Stimulated activated CD8-positive, alpha-beta memory T cell treated with anti-CD3 and anti-CD28 coated beads, Interleukin-12 subunit alpha, Interleukin-12 subunit beta, amount 100 ng/mL, for 1 hour (primary cell): Measurements from ENCODE around the gene SERBP1.
"Not testable (repeated sequence)": the region's sequence is repeated elsewhere in the genome, so short reads cannot be mapped to it uniquely, and the experiment has no call there.

Experiments
- DNase-seq: peaks from one replicate; pipeline ENCODE4 v3.0.0-alpha.2; 2020; ENCODE audit warnings: low read depth

Gene SERBP1

DNA sequence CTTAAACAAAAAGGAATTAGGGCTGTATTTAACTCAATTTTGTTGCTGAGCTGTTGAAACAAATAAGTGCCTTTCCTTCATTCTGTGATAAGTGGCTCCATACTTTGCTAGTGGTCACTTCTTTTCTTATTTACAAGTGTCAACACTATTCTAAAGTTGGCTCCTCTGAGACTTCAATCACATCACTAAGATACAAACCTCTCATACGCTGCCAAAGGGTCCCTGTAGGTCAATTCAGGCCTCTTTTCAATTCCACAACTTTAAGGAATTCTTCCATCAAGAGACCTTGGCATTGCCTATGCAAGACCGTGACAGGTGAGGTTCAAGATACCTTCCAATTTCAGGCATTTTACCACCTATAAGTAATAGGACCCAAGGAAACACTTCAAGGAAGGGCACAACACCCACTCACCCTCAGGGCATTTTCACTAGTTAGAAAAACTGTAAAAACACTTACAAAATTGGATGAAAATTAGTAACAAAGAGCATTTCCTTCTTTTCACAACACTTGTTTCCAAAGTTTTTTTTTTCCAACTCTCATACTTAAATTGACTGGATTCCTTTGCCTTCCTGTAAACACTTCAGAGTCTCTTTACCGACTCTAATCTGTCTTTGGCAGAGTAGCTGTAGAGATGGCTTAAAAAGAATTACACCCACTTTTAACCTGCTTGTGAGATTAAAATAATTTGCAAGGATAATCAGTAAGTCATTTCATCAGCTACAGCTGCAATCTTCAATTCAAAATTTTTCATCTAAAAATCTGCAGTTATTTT, 24.5 kb downstream of the SERBP1 start:
- no peak for DNase-seq

DNA sequence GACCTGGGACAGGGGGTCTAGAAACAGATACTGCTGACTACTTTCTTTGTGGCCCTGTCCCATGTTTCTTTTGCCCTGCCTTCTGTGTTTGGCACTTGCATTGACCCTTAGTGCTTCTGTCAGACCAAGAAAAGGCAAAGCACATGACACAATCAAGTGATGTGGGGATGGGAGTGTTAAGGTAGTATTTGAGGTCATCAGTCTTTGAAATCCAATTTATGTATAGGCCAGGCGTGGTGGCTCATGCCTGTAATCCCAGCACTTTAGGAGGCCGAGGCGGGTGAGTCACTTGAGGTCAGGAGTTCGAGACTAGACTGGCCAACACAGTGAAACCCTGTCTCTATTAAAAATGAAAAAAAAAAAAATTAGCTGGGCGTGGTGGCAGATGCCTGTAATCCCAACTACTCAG, 26.0 kb downstream of the SERBP1 start:
- DNase-seq = no peak

DNA sequence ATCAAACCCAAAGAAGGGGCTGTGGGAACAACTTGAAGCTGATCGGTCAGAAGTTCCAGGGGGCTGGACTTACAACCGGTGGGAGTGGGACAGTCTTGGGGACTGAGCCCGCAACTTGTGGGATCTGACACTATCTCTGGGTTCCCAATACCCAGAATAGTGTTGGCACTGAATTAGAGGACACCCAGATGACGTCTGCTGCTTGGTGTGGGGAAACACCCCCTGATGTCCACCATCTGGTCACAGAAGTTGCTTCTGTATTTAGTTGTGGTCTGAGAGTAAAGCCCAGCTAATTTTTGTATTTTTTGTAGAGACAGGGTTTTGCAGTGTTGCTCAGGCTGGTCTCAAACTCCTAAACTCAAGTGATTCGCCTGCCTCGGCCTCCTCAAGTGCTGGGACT, 28.8 kb downstream of the SERBP1 start:
- no peak for DNase-seq

DNA sequence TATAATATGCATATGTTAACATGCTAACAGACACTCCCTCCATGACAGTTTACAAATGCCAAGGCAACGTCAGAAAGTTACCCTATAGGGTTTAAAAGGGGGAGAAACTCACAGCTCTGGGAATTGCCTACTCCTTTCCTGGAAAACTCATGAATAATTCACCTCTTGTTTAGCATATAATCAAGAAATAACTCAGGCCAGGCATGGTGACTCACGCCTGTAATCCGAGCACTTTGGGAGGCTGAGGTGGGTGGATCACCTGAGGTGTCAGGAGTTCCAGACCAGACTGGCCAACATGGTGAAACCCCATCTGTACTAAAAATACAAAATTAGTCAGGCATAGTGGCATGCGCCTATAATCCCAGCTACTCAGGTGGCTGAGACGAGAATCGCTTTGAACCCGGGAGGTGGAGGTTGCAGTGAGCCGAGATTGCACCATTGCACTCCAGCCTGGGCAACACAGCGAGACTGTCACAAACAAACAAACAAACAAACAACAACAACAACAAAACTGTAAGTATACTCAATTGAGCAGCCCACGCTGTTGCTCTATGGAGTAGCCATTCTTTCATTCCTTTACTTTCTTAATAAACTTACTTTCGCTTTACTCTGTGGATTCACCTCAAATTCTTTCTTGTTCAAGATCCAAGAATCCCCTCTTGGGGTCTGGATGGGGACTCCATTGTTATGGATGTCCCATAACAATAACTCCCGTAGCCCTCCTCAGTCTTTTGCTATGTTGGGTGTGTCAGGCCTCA, 30.0 kb downstream of the SERBP1 start:
- DNase-seq = not testable (repeated sequence)

DNA sequence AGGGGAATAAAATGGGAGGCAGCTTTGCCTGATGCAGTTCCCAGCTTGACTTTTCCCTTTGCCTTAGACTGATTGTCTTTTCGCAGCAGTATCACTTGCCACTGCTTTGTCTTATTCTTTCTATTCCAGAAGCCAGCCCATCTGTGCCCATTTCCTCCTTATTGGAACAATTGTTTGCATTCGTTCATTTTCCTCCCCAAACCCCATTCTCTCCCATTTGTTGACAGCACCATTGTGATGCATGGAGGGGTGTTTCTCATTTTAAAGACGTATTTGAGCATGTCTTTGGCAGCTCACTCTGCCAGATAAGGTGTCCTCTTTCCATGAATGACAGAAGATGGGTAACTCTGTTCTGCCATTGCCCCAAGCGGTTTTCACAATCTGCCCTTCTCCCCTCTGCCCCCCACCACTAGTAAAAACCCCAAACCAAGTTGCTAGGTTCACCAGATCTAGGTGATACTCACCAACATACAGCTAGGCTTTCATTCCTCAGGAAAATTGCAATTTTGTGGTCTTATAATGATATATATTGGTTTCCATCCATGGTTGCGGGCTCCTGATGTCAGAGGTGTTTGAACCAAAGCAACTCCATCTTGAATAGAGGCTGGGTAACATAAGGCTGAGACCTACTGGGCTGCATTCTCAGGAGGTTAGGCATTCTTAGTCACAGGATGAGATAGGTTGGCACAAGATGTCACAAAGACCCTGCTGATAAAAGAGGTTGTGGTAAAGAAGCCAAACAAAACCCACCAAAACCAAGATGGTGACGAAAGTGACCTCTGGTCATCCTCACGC, 30.8 kb downstream of the SERBP1 start:
- DNase-seq = no peak

DNA sequence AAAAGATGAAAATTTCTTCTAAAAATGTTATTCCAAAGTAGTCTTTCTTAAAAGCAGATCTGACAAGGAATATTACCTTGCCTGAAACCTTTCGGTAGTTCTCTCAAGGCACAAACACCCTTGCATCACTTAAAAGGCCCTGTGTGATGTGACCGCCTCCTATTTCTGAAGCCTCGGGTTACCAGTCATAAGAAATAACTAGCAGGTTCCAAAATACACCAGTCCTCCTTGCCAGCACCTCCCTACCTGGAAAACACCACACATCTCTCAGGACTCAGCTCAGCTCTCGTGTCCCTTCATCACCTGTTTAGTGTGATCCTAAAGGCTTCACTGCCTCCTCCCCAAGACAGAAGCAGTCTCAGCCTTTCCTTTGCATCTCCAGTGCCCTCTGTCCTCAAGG, 35.7 kb downstream of the SERBP1 start:
- no peak for DNase-seq

DNA sequence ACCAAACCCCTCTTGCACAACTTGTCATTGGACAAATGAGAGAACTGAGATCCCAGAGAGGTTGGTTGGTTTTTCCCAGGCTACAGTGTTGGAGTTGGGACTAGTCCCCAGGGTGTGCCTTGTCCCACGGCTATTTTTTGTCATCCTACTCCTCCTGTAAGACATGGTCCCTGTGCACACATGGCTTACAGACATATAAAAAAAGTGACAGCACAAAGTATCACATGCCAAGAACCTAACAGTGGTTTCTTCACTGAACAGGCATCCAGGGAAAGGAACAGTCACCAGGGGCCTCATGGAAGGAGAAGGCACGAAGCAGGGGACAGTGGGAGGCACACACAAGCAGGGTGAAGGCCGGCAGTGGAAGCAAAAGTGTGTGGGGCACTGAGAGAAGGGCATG, 36.5 kb downstream of the SERBP1 start:
- DNase-seq = no peak

DNA sequence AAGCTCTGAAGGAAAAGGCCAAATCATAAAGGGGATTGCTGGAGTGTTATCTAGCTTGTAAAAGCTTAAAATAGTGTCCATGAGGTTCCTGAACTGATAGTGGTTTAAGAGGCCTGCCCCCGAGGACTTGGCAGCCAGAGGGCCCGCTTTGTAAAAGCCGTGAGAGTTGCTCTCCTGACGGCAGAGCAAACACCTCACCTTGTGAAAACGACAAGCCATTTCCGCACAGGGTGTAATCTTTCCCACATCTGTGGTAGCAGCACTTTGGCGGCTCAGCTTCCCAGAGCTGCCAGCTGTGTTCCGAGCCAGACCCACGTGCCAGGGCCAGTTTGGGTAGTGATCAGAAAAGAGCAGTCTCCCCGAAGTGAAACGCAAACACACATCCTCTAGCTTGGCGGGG, 37.0 kb downstream of the SERBP1 start:
- DNase-seq = no peak

DNA sequence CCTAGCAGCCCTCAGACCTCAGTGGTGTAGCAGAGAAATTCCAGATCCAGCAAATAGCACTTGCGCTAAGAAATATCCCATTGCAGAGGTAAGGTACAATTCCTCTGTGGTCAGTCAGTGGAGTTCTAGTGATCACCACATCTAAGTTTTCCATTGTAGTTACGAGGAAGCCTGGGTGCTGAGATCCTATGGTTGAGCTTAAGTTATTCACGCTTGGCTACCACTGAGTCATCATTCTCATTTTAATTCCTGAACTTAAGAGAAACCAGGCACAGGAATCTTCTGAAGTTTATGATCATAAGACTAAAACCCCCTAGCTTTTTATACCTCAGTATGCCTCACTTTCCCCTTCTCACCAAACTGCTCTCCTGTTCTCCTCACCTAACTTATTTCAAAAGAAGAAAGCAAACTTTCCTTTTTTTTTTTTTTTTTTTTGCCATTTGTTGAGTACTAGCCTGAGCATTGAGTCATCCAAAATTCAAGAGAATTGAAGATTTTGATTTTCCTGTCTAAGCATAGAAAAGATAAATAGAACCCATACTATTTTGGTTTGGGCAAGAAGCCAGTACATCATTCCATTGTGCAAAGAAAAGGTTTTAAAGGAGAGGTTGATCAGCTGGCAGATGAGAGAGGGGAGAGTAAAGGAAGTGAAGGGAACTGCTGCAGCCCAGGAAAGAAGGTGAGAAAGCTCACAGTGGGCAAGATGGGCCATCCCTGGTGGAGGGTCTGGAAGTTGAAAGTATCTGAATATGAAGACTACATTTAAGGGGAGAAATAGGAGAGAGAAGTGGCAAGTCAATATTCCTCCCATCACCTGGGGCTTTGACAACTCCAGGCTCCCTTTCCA, 39.9 kb downstream of the SERBP1 start:
- DNase-seq = no peak

DNA sequence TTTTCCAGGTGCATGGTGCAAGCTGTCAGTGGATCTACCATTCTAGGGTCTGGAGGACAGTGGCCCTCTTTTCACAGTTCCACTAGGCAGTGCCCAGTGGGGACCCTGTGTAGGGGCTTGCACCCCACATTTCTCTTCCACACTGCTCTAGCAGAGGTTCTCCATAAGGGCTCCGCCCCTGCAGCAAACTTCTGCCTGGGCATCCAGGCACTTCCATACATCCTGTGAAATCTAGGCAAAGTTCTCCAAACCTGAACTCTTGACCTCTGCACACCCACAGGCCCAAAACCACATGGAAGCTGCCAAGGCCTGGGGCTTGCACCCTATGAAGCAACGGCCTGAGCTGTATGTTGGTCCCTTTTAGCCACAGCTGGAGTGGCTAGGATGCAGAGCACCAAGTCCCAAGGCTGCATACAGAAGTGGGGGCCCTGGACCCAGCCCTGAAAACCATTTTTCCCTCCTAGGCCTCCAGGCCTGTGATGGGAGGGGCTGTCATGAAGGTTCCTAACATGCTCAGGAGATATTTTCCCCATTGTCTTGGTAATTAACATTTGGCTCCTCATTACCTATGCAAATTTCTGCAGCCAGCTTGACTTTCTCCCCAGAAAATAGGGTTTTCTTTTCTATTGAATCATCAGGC, 46.1 kb downstream of the SERBP1 start:
- DNase-seq = no peak

DNA sequence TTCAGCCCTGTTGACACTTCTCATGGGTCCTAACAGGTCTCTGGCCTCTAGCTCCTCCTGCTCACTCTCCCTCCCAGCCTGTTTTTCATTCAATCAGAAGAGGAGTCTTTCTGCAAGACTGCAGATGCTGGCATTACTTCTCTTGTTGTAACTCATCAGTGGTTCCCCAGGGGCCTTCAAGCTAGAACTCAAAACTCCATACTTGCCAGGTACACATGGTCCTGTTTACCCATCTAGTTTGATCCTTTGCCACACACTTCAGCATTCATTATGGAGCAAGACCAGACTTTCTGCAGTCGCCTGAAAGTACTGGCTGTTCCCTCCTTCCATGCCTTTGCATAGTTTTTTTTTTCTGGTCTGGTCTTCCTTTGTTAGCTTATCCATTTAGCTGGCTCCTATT, 47.9 kb downstream of the SERBP1 start:
- DNase-seq = no peak

DNA sequence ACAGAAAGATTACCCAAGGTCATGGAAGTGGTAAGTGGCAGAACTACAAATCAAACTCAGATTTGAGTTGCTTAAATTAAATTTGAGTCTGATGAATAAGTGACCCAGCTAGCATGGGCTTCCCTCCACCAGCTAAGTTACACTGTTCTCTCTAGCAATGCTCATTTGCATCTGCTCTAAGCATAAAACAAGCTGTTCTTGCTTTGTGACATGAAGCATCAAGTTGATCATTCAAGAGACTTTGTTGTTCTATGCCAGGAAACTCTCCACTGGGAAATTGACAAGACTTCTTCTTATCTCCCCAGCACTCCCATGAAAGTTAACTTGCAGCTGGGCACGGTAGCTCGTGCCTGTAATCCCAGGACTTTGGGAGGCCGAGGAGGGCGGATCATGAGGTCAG, 49.0 kb downstream of the SERBP1 start:
- no peak for DNase-seq

DNA sequence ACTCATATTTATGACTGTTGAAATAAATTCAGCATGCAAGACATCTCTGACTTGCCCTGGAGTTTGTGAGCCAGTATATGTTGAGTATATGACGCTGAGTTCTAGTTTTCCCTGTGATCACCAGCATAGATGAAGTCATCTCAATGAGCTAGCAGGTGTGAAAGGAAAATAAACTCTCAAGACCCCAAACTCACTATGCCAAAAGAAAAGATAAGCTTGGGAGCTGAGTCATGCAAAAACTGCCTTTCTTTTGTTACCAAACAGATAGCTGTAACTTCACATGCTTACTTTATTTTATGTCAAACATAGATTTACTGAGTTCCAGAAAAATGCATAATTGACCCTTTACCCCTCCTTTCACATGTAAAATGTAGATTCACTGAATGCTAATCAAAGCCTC, 52.9 kb downstream of the SERBP1 start:
- no peak for DNase-seq

DNA sequence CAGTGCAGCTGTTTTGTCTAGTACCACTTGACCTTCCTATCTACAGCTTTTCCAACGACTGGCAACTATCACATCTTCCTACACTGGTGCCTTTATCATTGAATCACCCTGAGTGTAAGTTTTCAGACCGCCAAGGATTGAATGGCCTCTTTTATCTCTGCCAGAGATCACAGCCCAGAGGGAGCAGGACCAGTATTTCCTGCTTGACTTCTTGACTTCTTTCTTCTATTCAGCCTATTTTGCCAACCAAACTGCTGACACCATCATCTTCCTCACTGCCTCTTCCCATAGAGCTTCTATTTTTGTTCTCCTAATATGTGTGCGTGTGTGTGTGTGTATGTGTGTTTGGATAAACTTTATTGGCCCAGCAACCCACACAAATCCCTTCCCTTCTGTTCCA, 53.8 kb downstream of the SERBP1 start:
- DNase-seq = no peak

DNA sequence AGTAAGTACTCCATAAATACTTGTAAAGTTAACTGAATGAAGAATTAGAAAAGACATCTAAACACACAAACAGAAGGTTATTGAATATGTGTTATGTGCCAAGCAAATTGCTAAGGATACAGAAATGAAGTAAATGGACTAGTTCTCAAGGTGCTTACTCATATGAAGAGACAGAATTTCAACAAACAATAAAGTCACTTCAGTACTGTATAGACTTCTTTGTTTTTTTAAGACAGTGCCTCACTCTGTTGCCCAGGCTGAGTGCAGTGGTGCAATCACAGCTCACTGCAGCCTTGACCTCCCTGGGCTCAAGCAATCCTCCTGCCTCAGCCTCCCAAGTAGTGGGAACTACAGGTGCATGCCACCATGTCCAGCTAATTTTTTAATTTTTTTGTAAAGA, 57.3 kb downstream of the SERBP1 start:
- DNase-seq = no peak

DNA sequence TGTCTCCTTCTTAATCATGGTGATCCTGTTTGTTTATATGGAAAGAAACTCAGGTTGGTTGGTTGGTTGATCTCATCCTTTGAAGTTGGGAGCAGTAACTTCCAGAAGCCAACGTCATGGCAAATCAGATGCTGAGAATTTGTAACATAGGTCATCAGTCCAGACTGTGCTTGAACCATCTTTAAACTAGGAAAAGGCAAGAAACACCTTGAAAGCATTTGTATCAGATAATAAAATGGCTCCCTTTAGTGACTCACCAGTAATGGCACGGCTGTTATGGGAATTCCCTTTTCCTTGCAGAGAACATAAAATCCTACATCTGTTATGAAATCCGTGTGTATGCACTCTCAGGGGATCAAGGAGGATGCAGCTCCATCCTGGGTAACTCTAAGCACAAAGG, 58.1 kb downstream of the SERBP1 start:
- DNase-seq = no peak

DNA sequence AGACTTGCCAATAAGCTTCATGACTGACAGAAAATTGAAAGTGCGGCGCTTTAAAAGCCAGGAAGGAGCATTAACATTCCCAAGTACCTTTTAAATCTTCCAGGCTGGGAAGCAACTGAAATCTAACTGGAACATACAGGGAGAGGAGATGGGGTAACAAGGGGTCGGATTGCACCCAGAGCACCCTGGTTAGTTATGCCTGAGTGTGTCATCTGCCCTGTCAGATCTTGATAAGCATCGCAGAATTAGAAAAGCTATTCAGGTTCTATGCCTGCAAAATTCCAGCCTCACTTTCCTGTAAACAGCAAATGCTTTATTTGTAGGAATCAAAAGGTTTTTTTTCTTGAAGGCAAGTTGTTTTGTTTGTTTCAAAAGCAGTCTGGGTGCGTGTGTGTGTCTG, 58.5 kb downstream of the SERBP1 start:
- DNase-seq = no peak

DNA sequence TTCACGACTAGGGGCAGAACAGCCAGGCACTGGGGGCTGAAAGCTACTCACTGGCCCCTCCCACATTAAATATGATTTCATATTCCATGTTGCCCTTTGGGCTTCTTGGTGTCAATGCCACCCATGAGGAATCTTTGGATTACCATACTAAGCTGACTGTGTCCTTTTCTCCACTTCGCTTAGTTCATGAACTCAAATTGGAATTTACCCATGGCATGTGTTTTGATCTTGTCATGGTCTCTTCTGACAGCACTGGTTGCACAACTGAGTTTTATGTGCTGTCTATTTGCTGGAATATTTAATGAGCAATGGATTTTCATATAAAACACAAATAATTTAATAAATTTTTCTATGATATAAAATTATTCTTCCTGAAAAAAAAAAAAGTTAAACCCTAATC, 59.2 kb downstream of the SERBP1 start:
- no peak for DNase-seq

DNA sequence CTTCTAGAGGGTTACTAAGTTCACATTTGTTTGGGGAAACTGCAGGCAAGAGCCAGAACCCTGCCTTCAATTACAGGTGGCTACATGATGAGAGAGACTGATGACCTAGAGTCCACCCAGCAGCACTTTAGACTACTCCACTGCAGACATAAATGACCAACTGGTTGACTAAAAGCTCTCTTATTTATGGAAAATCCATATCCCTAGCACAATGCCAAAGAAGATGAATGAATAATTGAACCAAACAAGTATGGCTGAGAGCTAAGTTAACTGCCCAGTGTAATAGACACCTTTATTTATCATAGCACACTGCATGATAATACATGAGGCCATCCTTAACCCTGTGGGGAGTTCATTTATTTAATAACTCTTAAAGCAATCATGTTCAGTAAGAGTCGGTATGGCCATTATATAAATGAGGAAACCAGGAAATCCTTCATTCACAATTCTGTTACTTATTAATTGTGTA, 62.1 kb downstream of the SERBP1 start:
- no peak for DNase-seq

DNA sequence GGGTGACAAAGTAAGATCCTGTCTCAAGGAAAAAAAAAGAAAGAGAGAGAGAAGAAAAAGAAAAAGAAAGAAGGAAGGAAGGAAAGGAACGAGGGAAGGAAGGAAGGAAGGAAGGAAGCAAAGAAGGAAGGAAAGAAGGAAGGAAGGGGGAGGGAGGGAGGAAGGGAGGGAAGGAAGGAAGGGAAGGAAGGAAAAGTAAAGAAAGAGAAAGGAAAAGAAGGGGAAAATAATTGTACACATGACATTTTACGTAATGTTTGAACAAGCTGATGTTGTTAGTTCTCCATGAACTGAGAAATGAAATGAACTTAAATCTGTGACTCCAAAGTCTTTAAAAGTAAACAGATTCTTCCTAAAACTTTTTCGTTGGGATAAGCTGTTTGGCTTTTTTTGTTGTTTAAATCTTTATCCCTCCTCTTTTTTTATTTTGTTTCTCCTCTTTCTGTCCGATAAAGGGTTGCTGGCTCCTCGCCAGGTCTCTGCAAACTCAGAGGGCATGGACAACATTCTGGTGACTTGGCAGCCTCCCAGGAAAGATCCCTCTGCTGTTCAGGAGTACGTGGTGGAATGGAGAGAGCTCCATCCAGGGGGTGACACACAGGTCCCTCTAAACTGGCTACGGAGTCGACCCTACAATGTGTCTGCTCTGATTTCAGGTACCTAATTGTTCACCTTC, 62.7 kb downstream of the SERBP1 start:
- DNase-seq = no peak

DNA sequence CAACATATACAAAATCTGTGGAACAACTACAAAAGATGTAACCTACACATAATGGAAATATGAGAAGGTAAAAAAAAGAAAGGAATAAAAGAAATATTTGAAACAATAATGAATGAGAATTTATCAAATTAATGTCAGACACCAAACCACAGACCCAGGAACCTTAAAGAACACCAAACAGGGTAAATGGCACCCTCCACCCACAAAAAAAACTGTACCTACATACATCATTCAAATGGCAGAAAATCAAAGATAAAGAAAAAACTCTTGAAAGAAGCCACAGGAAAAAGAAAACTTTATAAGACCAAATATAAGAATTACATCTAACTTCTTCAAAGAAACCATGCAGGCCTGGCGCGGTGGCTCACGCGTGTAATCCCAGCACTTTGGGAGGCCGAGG, 68.6 kb downstream of the SERBP1 start:
- DNase-seq = no peak
